Ovary (tissue), 9 donors: ENCODE measurements around the gene PLA1A. TPM values are rescaled to one million over a fixed set of nuclear protein-coding genes. Genes with fewer than 3 reads are reported as not detected.

Source experiments
- DNase-seq, 5 donors: peaks; one replicate each; pipeline ENCODE4 v3.0.0-alpha.2; 2019 to 2020
- H3K27ac ChIP-seq, 2 donors: fragments of 200-600 bp; one replicate each; pipeline versions ENCODE4 v1.5.1 to v1.8.0; 2019 to 2022
- H3K27me3 ChIP-seq: fragments of 200-600 bp; one replicate; pipeline ENCODE4 v1.8.0; 2022
- H3K36me3 ChIP-seq: fragments of 200-600 bp; sonication (generic); one replicate; pipeline ENCODE4 v1.5.1; 2019
- H3K4me1 ChIP-seq: one replicate; pipeline ENCODE4 v1.8.1; 2013; ENCODE audit warnings: mild to moderate bottlenecking, moderate library complexity; ENCODE audit not compliant: insufficient read depth
- H3K4me3 ChIP-seq: fragments of 200-600 bp; sonication (generic); one replicate; pipeline ENCODE4 v1.5.1; 2017
- H3K9me3 ChIP-seq, 2 donors: fragments of 200-600 bp in 1 of 2; sonication (generic) in 1 of 2; one replicate each; pipeline versions ENCODE4 v1.5.1 to v1.8.1; 2013 to 2019; ENCODE audit warnings: mild to moderate bottlenecking in 1 of 2, moderate library complexity in 1 of 2
- CTCF ChIP-seq, 3 donors: fragments of 450-650 bp in 2 of 3; fragments of 200-600 bp in 1 of 3; IDR thresholded peaks; one replicate each; pipeline versions ENCODE4 v1.5.1 to v1.8.0; 2016 to 2022; ENCODE audit warnings: antibody characterized with exemption in 3 of 3, mild to moderate bottlenecking in 1 of 3
- EP300 ChIP-seq: sonication (generic); formaldehyde crosslinking; IDR thresholded peaks from one replicate; pipeline ENCODE4 v1.6.1; 2017; ENCODE audit warnings: antibody characterized with exemption
- POLR2A ChIP-seq: fragments of 450-650 bp; IDR thresholded peaks from one replicate; pipeline ENCODE4 v1.6.1; 2017; ENCODE audit warnings: antibody characterized with exemption, mild to moderate bottlenecking, moderate library complexity
- WGBS, 3 donors: extraction: QIAGEN DNeasy Blood & Tissue Kit in 1 of 3; methylation state at CpG; one replicate each; pipeline versions ENCODE4 v1.1.5 to v1.1.7; 2013 to 2017; 5-methylcytosine and 5-hydroxymethylcytosine counted together
- intact Hi-C, 4 donors: fragments of 100-400 bp; cut with DNase I; formaldehyde crosslinking; loops; one replicate each; pipeline versions ENCODE4 v1.11.0 to v1.15.1; 2022 to 2023
- polyA plus RNA-seq, 2 donors: library from polyadenylated mRNA; stranded (reverse); fragments of 200-250 nt in 1 of 2; fragments of 350-450 nt in 1 of 2; fragmentation: Illumina TruSeq in 1 of 2; extraction: RNeasy Lipid Tissue Mini Kit (QIAGEN cat#74804) in 1 of 2; gene quantifications; one replicate each; pipeline ENCODE4 v1.2.3, GENCODE V29; 2013 to 2014
- total RNA-seq, 7 donors: library from RNA; depleted of rRNA in 2 of 7; stranded (reverse); fragments of >200 nt in 2 of 7; fragmentation: NEBNext Ultra II Directional in 3 of 7; extraction: Animal tissue kit (Norgen Biotek cat#: 25700) in 3 of 7; gene quantifications; one replicate each; pipeline versions ENCODE4 v1.1.0 to v1.2.4, GENCODE V29; 2016 to 2023
- donor health status: DM: no; HTN: no; CAD: no; lungs with moderate emphysema.
- donor health status: DM: no; HTN: no; CAD: no.
- donor health status: Bipolar disorder and iron deficiency.
- donor health status: DM: yes; HTN: yes; CAD: no.
- donor health status: DM: no; HTN: no; CAD: no.
- donor health status: DM: yes; HTN: yes; CAD: no.

The PLA1A gene
- total and polyA plus RNA-seq, 9 donors = 0.53 to 9.9 (median 1.5) TPM

- TF ChIP-seq EP300 = no peak
- no peak for TF ChIP-seq CTCF (IDR thresholded peaks at IDR 0.05)
- TF ChIP-seq POLR2A = no peak
- DNase-seq = no peak
- 17 to 26% (median 21%) methylated on average over 4 of the region's 4 CpGs for WGBS, 3 donors
- H3K9me3 ChIP-seq = no peaks in the 10 kb centered on the region
- H3K27ac ChIP-seq = no peak overlapping the region
- peaks cover 14% of the 10 kb centered on the region for H3K4me1 ChIP-seq
- no peaks in the 10 kb centered on the region for H3K36me3 ChIP-seq
- H3K27me3 ChIP-seq = no peaks in the 10 kb centered on the region
- intact Hi-C loops = no loop called here
- no peak overlapping the region for H3K4me3 ChIP-seq
Measured at GRCh38 chr3:119632216-119632615, 34.5 kb downstream of the PLA1A start.

DNA sequence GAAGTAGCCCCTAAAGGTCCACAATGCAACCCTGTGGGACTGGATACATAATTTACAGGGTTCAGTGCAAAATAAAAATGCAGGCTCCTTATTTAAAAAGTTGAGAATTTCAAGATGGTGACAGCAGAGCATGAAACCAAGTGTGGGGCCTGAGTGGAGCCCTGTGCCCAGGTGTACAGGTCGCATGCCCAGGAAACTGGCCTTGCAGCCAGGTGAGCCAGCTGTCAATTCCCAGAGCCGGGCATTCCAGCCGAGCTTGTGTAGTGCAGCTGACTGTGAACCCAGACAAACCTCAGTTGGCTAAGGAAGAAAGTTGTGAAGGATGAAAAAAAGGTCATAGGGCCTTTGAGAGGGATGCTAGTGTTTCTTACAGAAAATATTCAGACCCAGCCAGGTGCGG lies 35.1 kb downstream of the PLA1A start:
- no peak for TF ChIP-seq EP300
- TF ChIP-seq POLR2A = no peak
- no peak for TF ChIP-seq CTCF (IDR thresholded peaks at IDR 0.05)
- H3K4me1 ChIP-seq = peaks cover 10% of the 10 kb centered on the region
- DNase-seq = no peak
- H3K27me3 ChIP-seq = no peaks in the 10 kb centered on the region
- H3K4me3 ChIP-seq = no peak overlapping the region
- no peaks in the 10 kb centered on the region for H3K9me3 ChIP-seq
- 72 to 77% (median 74%) methylated on average over 4 of the region's 4 CpGs for WGBS, 3 donors
- intact Hi-C loops = no loop called here
- no peaks in the 10 kb centered on the region for H3K36me3 ChIP-seq
- no peak overlapping the region for H3K27ac ChIP-seq

- TF ChIP-seq POLR2A = no peak
- TF ChIP-seq EP300 = no peak
- no peak for TF ChIP-seq CTCF (IDR thresholded peaks at IDR 0.05)
- H3K4me3 ChIP-seq = no peak overlapping the region
- H3K27me3 ChIP-seq = no peaks in the 10 kb centered on the region
- H3K27ac ChIP-seq = no peak overlapping the region
- H3K9me3 ChIP-seq = no peaks in the 10 kb centered on the region
- intact Hi-C loops = no loop called here
- 83 to 94% (median 92%) methylated on average over 10 of the region's 10 CpGs for WGBS, 3 donors
- H3K36me3 ChIP-seq = no peaks in the 10 kb centered on the region
- H3K4me1 ChIP-seq = peaks cover 7% of the 10 kb centered on the region
- no peak for DNase-seq
Measured at GRCh38 chr3:119635719-119636118, 38.0 kb downstream of the PLA1A start.

DNA sequence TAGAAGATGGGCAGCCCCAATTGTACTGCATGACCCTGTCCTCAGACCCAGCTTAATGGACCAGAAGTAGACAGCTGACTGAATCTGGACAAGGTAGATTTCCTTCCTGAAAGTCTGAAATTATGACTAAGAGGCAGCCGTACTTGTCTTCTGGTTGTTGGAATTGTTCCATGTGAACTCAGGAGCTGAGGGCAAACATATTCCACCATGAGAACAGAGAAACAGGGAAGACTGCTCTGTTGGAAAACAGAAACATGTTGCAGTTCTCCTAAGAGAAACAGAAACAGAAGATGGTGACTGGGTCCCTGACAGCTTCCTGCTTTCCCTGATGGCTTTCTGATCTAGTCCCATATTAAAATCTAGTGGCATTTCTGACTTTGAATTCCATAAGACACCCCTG lies 38.6 kb downstream of the PLA1A start:
- intact Hi-C loops = no loop called here
- 26 to 36% (median 27%) methylated on average over 1 of the region's 1 CpG for WGBS, 3 donors
- H3K36me3 ChIP-seq = no peaks in the 10 kb centered on the region
- TF ChIP-seq EP300 (no peak), CTCF (IDR thresholded peaks at IDR 0.05) (no peak), POLR2A (no peak)
- H3K4me3 ChIP-seq = no peak overlapping the region
- H3K4me1 ChIP-seq = peaks cover 7% of the 10 kb centered on the region
- H3K27ac ChIP-seq = no peak overlapping the region
- no peaks in the 10 kb centered on the region for H3K27me3 ChIP-seq
- no peak for DNase-seq
- H3K9me3 ChIP-seq = no peaks in the 10 kb centered on the region
